HG03066 (cell line): ENCODE measurements around the gene ADRA2C.
"Not testable (repeated sequence)": the region's sequence is repeated elsewhere in the genome, so short reads cannot be mapped to it uniquely, and the experiment has no call there.

Experiments used
- ATAC-seq: cut with Tn5 transposase; IDR thresholded peaks from one replicate; pipeline ENCODE4 v1.9.1; 2021; ENCODE audit warnings: low read depth; ENCODE audit not compliant: unreplicated experiment

Gene ADRA2C

GRCh38 chr4:3810111-3810680, 44.0 kb downstream of the ADRA2C start:
- ATAC-seq = no peak

DNA sequence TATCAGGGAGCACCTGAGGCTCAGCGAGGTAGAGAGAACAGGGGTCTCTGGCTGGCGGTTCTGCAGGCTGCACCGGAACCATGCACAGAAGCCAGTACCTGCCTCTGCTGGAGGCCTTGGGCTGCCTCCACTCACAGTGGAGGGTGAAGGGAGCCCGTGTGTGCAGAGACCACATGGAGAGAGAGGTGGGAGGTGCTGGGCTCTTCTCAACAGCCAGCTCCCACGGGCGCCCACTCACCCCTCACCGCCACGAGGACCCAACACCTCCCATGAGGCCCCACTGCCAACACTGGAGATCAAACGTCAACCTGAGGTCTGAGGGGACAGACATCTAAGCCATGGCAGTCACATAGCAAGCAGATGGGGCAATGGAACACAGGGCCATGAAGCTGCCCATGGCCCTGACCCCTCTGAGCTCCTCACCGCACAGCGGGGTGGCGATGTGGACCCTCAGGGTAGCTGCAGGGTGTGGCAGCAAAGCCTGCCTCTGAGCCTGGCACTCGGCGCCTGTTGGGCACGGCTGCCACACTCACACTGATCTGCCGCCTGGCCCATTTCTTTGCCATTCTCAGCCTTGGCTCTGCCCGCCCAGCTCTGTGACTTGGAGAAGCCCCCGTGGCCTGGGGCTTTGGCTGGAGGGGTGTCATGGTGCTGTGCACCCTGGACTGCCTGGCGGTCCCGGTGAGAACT, 44.8 kb downstream of the ADRA2C start:
- no peak for ATAC-seq

GRCh38 chr4:3811621-3812020, 45.4 kb downstream of the ADRA2C start:
- ATAC-seq = no peak

GRCh38 chr4:3812211-3812934, 46.2 kb downstream of the ADRA2C start:
- ATAC-seq = no peak

GRCh38 chr4:3813151-3814052, 47.2 kb downstream of the ADRA2C start:
- ATAC-seq = no peak

DNA sequence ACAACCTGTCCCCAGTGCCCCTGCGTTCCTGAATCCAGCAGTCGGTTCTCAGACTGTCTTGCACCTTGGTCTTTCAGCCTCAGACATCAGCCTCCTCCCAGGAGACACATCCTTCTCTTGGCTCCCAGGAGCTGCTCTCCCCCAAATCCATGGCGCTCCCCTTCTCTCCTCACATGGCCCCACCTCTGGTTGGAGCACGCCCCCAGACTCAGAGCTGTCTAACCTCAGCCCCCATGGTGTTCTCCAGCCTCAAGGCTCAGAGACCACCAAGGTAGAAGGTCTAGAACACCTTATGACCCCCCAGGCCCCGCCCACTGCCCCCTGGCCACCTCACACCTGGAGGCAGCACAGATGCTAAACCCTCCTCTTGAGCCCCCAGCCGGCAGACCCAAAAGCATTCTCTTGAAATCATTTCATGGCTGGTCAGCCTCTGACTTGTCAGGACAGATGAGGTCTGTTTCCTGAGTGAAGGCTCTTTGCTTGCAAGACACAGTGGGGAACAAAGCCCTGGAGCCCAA, 47.9 kb downstream of the ADRA2C start:
- no peak for ATAC-seq

- not testable (repeated sequence) for ATAC-seq
These were observed 48.7 kb downstream of the ADRA2C start for GRCh38 chr4:3814838-3815237.

DNA sequence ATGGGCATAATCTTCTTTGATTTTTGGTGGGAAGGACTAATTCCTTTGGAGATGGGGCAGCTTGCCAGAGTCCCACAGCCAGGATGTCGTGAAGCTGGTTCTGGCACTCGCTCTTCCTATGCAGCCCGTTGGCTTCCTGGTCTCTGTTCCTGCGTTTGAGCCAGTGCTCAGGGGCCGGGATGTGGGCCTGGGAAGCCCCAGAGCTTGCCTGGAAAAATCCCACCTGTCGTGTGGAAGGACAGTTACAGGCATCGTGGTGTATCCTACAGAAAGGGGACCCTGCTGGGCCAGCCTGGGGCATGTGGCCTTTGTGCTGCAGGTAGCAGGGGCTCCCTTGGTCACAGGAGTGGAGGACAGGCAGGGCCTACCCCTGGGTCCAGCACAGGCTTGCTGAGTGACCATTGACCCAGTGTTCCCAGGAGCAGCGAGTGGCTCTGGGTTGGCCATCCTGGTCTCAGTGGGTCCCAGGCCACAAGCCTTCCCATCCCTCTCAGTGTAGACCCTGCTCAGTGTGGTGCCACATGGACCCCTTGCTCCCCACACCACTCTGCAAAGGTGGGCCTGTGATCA, 50.2 kb downstream of the ADRA2C start:
- ATAC-seq = no peak

DNA sequence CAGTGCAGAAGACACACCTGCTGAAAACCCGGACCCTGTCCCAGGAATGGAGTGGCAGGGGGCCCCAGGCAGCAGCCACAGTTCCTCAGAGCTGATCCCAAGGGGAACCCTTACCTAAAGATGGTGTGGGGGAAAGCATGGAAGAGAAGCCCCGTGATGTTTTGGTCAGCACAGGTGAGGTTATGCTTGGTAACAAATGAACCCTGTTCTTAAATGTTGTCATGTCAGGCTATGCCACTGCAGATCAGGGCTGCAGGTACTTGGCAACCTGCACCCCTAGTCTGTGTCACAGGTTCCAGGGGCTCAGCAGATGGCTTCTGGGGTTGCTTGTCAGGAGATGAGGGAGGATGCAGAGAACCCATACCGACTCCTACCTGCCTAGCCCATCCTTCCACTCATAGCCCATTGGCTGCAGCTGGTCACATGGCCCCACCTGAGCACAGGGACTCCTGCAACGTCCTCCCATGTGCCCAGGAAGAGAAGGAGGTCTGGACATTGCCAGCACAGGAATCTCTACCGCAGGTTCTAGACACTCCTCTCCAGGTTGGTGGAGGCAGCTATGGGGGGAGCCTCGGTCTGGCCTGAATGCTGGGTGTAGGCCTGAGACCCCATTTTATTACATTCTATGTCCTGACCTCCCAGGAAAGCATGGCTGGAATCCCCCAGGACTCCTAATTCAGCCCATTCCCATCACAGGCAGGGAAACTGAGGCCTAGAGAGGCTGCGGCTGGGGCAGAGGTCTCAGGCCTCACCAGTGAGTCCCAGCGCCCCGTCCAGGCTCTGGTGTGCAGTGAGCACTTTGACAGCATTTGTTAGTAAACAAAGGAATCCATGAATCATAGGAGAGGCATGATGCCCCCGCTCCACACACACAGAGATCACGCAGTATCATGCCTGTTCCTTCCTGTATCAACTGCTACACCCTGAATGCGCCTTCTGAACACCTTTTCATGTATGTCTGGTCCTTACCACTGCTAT, 51.1 kb downstream of the ADRA2C start:
- ATAC-seq = no peak
